WTC11 (cell line): ENCODE results near the gene CRLF1.

Experiments
- CREM ChIP-seq: sonication (generic); formaldehyde crosslinking; IDR thresholded peaks from 2 replicates; pipeline ENCODE4 v1.8.1; 2022; ENCODE audit warnings: mild to moderate bottlenecking, missing genetic modification reagents, moderate library complexity
- NR1H2 ChIP-seq: sonication (generic); formaldehyde crosslinking; IDR thresholded peaks from 2 replicates; pipeline ENCODE4 v1.9.0; 2021; ENCODE audit warnings: mild to moderate bottlenecking, moderate library complexity, missing genetic modification reagents
- SMAD3 ChIP-seq: sonication (generic); formaldehyde crosslinking; IDR thresholded peaks from 2 replicates; pipeline ENCODE4 v1.8.0; 2022; ENCODE audit warnings: missing genetic modification reagents, mild to moderate bottlenecking, borderline replicate concordance
- SP1 ChIP-seq: sonication (generic); formaldehyde crosslinking; conservative IDR thresholded peaks from 2 replicates; pipeline ENCODE4 v1.8.1; 2022; ENCODE audit warnings: missing genetic modification reagents
- TP53 ChIP-seq: sonication (generic); formaldehyde crosslinking; IDR thresholded peaks from 2 replicates; pipeline ENCODE4 v1.8.1; 2023; ENCODE audit warnings: mild to moderate bottlenecking, missing genetic modification reagents
- TF ChIP-seq, protein P1 (sequence below): sonication (generic); formaldehyde crosslinking; IDR thresholded peaks from 2 replicates; pipeline ENCODE4 v1.8.0; 2022; ENCODE audit warnings: mild to moderate bottlenecking, missing genetic modification reagents
- TF ChIP-seq, protein P2 (sequence below): fragments of 200-600 bp; IDR thresholded peaks from 2 replicates; pipeline ENCODE4 v1.8.0; 2022; ENCODE audit warnings: antibody characterized with exemption
- TF ChIP-seq, protein P3 (sequence below): sonication (generic); formaldehyde crosslinking; conservative IDR thresholded peaks from 2 replicates; pipeline ENCODE4 v1.8.1; 2023; ENCODE audit warnings: mild to moderate bottlenecking, low read depth, missing genetic modification reagents, moderate library complexity

DNA sequence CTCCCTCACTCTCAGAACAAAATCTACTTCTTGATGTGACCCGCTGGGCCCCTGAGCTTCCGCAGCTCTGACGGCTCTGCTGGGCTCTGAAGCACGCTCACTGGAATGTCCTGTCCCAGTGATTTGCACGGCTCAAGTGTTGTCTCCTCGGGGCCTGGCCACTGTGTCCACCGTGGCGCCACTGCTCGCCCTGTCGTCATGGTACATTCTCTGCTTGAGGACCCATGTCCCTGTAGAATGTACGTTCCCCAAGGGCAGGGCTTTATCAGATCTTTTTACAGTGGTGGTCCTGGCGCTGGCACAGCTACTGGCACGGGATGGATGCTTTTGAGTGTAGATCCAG, 42.3 kb upstream of the CRLF1 start:
- TF ChIP-seq SP1 (CRISPR knock-in tag) (no peak), NR1H2 (CRISPR knock-in tag) (no peak), CREM (CRISPR knock-in tag) (no peak), TP53 (CRISPR knock-in tag) (no peak), SMAD3 (CRISPR knock-in tag) (no peak)
- TF ChIP-seq, protein P1, sequence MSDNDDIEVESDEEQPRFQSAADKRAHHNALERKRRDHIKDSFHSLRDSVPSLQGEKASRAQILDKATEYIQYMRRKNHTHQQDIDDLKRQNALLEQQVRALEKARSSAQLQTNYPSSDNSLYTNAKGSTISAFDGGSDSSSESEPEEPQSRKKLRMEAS, result no peak
- TF ChIP-seq, protein P2, sequence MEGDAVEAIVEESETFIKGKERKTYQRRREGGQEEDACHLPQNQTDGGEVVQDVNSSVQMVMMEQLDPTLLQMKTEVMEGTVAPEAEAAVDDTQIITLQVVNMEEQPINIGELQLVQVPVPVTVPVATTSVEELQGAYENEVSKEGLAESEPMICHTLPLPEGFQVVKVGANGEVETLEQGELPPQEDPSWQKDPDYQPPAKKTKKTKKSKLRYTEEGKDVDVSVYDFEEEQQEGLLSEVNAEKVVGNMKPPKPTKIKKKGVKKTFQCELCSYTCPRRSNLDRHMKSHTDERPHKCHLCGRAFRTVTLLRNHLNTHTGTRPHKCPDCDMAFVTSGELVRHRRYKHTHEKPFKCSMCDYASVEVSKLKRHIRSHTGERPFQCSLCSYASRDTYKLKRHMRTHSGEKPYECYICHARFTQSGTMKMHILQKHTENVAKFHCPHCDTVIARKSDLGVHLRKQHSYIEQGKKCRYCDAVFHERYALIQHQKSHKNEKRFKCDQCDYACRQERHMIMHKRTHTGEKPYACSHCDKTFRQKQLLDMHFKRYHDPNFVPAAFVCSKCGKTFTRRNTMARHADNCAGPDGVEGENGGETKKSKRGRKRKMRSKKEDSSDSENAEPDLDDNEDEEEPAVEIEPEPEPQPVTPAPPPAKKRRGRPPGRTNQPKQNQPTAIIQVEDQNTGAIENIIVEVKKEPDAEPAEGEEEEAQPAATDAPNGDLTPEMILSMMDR, result no peak
- TF ChIP-seq, protein P3, sequence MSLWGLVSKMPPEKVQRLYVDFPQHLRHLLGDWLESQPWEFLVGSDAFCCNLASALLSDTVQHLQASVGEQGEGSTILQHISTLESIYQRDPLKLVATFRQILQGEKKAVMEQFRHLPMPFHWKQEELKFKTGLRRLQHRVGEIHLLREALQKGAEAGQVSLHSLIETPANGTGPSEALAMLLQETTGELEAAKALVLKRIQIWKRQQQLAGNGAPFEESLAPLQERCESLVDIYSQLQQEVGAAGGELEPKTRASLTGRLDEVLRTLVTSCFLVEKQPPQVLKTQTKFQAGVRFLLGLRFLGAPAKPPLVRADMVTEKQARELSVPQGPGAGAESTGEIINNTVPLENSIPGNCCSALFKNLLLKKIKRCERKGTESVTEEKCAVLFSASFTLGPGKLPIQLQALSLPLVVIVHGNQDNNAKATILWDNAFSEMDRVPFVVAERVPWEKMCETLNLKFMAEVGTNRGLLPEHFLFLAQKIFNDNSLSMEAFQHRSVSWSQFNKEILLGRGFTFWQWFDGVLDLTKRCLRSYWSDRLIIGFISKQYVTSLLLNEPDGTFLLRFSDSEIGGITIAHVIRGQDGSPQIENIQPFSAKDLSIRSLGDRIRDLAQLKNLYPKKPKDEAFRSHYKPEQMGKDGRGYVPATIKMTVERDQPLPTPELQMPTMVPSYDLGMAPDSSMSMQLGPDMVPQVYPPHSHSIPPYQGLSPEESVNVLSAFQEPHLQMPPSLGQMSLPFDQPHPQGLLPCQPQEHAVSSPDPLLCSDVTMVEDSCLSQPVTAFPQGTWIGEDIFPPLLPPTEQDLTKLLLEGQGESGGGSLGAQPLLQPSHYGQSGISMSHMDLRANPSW, result no peak
